Eye (tissue), 1 donor: ENCODE results near the gene KCNQ5.

Experiments
- DNase-seq: peaks from one replicate; pipeline ENCODE4 v3.0.0-alpha.2; 2015

The KCNQ5 gene

DNA sequence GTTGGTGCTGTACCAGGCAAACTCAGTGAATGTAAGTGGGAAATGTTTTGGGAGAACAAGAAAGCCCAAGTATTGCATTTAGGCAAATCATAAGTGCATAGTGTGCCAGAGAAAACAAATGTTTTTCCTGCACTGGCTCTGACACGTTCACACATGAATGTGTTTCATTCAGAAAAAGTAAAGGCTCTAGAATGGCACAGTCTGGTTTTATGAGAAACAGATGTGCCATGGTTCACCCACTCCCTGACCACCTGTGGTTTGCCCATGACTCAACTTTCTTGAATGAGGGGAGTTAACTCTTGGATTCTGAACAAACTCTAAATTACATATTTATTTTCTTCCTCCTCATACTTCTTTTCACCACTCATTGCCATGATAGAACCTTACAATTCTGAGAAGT is 126.9 kb downstream of the KCNQ5 start:
- DNase-seq: no peak

DNA sequence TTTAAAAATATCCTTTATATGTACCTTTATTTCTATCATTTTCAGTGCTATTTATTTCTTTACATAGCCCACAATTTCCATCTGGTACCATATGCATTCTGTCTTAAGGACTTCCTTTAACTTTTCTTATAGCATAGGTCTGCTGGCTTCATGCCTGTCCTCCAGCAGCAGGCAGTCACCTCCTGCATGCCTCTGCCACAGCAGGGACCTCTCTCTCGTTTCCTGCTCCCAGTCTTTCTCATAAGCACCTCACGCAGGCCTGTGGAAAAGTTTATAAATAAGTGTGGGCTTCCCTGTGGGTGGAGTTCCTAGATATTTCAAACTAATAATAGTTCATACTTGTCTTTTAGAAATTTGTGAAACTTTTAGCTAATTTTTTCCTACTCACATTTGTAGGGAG is 133.9 kb downstream of the KCNQ5 start:
- DNase-seq: no peak

GRCh38 chr6:72757048-72757447 is 135.2 kb downstream of the KCNQ5 start:
- no peak for DNase-seq

- no peak for DNase-seq
Observed at GRCh38 chr6:72757926-72758325, 136.1 kb downstream of the KCNQ5 start.

GRCh38 chr6:72758901-72759300 is 137.0 kb downstream of the KCNQ5 start:
- no peak for DNase-seq

DNA sequence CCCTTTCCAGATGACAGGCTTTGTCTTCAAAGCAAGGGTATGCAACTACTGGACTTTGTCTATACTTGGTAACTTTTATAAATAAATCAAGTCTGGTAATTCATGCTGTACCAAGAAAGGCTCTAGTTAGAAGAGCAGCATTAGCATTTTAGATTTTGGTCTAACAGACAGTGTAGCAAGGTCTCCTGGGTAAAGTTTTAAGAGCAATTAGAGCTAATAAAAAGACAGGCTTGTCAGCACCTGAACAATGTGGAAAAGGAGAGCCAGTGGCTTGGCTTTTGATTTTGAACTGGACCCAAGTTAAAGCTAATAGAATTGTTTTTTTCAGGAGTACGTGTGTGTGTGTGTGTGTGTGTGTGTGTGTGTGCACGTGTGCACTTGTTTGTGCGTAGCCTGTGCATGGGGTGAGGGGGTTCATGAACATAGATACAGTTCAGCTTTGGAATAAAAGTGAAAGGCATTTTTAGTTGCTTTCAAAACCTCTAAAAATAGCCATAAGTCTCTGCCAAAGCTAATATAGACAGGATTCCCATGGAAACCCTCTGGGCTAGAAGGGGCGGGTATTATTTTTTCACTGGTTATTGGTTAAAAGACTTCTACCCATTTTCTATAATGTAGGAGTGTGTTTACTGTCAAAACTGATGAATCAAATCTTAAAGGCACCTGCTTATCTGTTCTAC is 138.4 kb downstream of the KCNQ5 start:
- peak; percentile 47 for DNase-seq

GRCh38 chr6:72761761-72762160 is 139.9 kb downstream of the KCNQ5 start:
- DNase-seq: no peak

DNA sequence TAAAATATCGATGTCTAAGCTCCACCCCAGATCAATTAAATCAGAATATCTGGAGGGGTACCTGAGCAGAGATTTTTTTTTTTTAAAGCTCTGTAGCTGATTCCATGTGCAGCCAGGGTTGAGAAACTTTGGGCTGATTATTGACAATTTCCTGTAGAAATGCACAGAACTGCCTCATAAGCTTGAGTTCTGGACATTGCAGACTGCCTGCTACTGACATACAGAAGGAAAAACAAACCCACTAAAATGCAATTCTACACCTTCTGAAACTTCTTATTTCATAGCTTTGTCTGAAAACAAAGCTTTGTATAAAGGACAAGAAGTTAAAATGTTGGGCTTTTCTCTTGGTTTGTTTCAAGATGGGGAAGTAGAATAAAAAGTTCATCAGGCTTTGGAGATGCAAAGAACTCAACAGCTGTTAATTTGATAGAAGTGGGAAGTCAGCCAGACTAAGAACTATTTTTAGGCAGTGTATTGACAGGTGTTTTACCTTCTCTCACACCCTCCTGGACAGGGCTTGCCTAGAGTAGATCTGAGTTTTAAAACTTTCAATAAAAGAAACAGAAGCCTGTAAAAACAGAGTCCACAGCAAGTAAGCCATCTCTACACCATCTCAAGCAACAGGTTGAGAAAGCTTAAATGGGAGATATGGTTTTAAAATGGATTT is 147.7 kb downstream of the KCNQ5 start:
- DNase-seq: no peak

- DNase-seq: no peak
Observed at GRCh38 chr6:72770959-72771358, 149.1 kb downstream of the KCNQ5 start.

- no peak for DNase-seq
Observed at GRCh38 chr6:72776456-72776855, 154.6 kb downstream of the KCNQ5 start.

DNA sequence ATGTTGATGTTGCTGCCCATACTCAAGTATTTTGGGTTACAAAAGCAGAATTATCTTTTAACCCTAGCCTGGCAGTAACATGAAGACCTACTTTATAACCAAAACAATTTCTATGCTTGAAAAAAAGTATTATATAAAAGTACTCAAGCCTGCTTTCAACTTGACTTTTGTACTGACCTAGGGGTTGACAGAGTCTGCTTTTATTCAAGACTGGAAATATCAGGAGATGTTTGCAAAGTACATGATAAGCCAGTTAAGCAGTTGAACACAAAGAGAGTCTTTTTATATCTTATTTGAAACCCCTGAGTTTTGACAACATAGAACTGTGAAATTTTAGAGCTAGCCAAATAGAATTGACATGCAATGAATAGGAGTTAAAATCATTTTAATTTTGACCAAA is 159.8 kb downstream of the KCNQ5 start:
- DNase-seq: no peak

GRCh38 chr6:72783035-72783434 is 161.2 kb downstream of the KCNQ5 start:
- DNase-seq: no peak

DNA sequence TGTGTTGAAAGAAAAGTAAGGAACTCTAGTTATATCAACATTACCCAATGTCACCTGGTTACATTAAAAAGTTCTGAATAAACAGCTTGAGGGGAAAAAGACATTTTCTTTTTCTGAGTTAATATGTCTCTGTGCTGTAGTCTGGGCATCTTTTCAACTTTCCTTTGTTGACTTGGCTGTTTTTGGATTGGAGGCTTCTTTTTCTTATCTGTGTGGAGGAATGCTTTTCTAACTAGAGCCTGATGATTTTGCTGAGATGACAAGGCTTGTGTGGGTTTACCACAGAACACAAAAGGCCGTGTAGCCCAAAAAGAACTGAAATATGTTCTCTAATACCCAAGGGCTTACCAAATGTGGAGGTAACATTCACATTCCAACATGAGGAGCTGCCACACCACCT is 161.8 kb downstream of the KCNQ5 start:
- peak; percentile 10 for DNase-seq

- DNase-seq: no peak
Observed at GRCh38 chr6:72784071-72784470, 162.2 kb downstream of the KCNQ5 start.

DNA sequence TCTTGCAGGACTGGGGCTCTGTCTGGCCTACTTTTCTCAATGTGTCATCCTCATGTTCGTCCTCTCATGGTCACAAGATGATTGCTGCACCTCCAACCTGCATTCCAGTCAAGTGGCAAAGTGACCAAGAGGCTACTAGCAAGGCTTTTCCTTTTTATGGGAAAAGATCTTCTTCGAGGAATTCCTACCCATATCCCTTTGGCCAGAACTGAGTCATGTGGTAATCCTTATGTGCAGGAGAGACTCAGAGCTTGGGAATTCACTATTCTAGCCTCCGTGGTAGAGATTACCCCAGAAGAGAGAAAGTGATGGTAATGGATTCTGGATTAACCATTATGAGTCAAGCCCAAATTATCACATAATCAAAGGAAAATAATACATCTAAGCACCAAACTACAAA is 162.7 kb downstream of the KCNQ5 start:
- DNase-seq: no peak

- DNase-seq: peak; percentile 57
Observed at GRCh38 chr6:72787391-72788031, 165.6 kb downstream of the KCNQ5 start.

- no peak for DNase-seq
Observed at GRCh38 chr6:72788188-72788587, 166.3 kb downstream of the KCNQ5 start.

- DNase-seq: no peak
Observed at GRCh38 chr6:72789145-72789544, 167.3 kb downstream of the KCNQ5 start.

DNA sequence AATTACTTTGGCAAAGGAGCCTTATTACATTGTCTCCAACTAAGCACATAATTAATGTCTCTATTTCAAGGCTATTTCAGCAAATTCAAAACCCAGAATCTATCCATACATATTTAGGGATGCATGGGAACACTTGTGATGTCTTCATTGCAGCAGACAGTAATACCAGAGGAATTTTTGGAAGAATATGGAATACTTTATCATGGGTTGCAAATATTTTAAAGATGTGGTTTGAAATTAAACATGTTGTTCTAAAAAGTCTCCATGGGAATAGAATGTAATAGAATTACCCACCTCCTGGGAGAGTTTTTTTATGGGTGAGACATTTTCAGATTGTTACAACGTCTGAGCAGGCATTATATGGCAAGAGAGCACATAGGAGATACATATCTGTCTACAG is 170.8 kb downstream of the KCNQ5 start:
- no peak for DNase-seq

- no peak for DNase-seq
Observed at GRCh38 chr6:72793641-72794395, 172.0 kb downstream of the KCNQ5 start.

DNA sequence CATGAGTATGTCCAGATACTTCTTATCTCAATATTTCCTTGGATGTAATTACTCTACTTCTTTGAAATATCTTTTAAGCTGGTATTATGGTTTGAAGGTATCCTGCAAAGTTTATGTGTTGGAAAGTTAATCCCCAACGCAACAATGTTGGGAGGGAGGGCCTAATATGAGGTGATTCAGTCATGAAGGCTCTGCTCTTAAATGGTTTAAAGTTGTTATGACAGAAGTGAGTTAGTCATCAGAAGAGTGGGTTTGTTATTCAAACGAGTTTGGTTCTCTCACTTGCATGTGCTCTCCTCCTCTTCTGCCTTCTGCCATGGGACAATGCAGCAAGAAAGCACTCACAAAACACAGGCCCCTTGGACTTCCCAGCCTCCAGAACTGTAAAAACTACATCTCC is 176.3 kb downstream of the KCNQ5 start:
- DNase-seq: no peak

- no peak for DNase-seq
Observed at GRCh38 chr6:72809746-72810379, 188.0 kb downstream of the KCNQ5 start.
